GM10847 (cell line): ENCODE measurements around the gene CCDC136.

Source experiments
- POLR2A ChIP-seq: IDR thresholded peaks from 2 replicates; pipeline ENCODE4 v1.6.1; 2011; ENCODE audit not compliant: insufficient read length; ENCODE audit errors: extremely low read depth

CCDC136 gene

GRCh38 chr7:128831178-128831993 lies 39.6 kb downstream of the CCDC136 start:
- no peak for TF ChIP-seq POLR2A

- TF ChIP-seq POLR2A: no peak
These were observed 40.5 kb downstream of the CCDC136 start for GRCh38 chr7:128831994-128832879.

- TF ChIP-seq POLR2A: no peak
These were observed 41.0 kb downstream of the CCDC136 start for GRCh38 chr7:128832880-128833147.

GRCh38 chr7:128833148-128833945 lies 41.6 kb downstream of the CCDC136 start:
- no peak for TF ChIP-seq POLR2A

- TF ChIP-seq POLR2A: no peak
These were observed 42.2 kb downstream of the CCDC136 start for GRCh38 chr7:128833946-128834325.

- TF ChIP-seq POLR2A: no peak
These were observed 43.5 kb downstream of the CCDC136 start for GRCh38 chr7:128835231-128835751.

GRCh38 chr7:128835790-128836641 lies 44.2 kb downstream of the CCDC136 start:
- TF ChIP-seq POLR2A: no peak

GRCh38 chr7:128836729-128837348 lies 45.1 kb downstream of the CCDC136 start:
- TF ChIP-seq POLR2A: no peak

GRCh38 chr7:128837521-128837921 lies 45.8 kb downstream of the CCDC136 start:
- no peak for TF ChIP-seq POLR2A

- TF ChIP-seq POLR2A: no peak
These were observed 46.5 kb downstream of the CCDC136 start for GRCh38 chr7:128838109-128838779.

- TF ChIP-seq POLR2A: no peak
These were observed 47.4 kb downstream of the CCDC136 start for GRCh38 chr7:128838981-128839731.

- no peak for TF ChIP-seq POLR2A
These were observed 48.0 kb downstream of the CCDC136 start for GRCh38 chr7:128839751-128840177.
